ENCODE measurements around the gene IDH3G. TPM values are rescaled to one million over a fixed set of nuclear protein-coding genes. Genes with fewer than 3 reads are reported as not detected.

Gene IDH3G
- polyA plus RNA-seq, 1 donor = 58.7 TPM

DNA sequence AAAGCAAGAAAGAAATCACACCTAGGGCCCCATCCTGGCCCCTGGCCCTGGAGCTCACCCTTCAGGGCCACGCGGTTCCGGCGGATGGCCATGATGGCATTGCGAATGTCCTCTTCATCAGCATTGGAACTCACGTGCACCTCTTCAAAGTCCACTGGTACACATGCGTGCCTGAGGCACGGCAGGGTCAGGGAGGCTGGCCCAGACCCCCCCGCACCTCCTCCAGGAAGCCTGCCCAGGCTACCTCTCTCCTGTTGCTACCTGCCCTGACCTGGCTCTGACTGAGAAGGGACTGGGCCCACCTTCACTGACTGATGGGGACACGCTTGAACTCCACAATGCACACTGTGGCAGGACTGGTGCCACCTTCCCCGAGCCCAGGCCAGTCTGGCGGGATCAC is 4.5 kb downstream of the IDH3G start:
- no peak for DNase-seq
- H3K9me3 ChIP-seq (ENCODE audit: control insufficient read depth, low read depth, low read length) = no peaks in the 10 kb centered on the region
- H3K27me3 ChIP-seq (ENCODE audit: control insufficient read depth, insufficient read depth, low read length) = no peaks in the 10 kb centered on the region
- H3K4me1 ChIP-seq (ENCODE audit: control insufficient read depth, insufficient read depth, low read length) = no peaks in the 10 kb centered on the region
- H3K4me3 ChIP-seq (ENCODE audit: low read length) = no peak overlapping the region
- peaks cover 23% of the 10 kb centered on the region for H3K36me3 ChIP-seq (ENCODE audit: control insufficient read depth, insufficient read depth, low read length)
- no CpG with 5 or more reads among the region's 12 CpGs for WGBS (ENCODE audit: insufficient coverage, low lambda C conversion rate)
- H3K27ac ChIP-seq (ENCODE audit: low read length) = no peak overlapping the region

DNA sequence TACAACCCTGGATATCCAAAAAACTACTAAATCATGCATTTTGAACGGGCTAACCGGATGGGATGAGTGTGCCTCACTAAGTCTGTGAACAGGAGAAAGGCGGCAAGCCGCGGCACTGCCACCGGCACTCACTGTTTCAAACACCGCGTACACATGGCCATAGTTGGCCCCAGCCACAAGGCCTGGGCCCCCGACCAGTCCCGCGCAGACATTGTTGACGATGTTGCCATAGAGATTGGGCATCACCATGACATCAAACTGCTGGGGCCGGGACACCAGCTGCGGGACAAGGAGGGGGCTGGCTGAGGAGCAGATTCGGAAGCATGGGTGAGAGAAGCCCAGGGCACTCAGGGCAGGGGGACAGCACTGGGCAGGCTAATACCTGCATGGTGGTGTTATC is 7.5 kb downstream of the IDH3G start:
- Histone ChIP-seq H3K27ac (ENCODE audit: low read length) (no peak overlapping the region), H3K4me3 (ENCODE audit: low read length) (no peak overlapping the region), H3K9me3 (ENCODE audit: control insufficient read depth, low read depth, low read length) (no peaks in the 10 kb centered on the region), H3K36me3 (ENCODE audit: control insufficient read depth, insufficient read depth, low read length) (peaks cover 21% of the 10 kb centered on the region), H3K27me3 (ENCODE audit: control insufficient read depth, insufficient read depth, low read length) (no peaks in the 10 kb centered on the region), H3K4me1 (ENCODE audit: control insufficient read depth, insufficient read depth, low read length) (no peaks in the 10 kb centered on the region)
- no CpG with 5 or more reads among the region's 15 CpGs for WGBS (ENCODE audit: insufficient coverage, low lambda C conversion rate)
- no peak for DNase-seq

DNA sequence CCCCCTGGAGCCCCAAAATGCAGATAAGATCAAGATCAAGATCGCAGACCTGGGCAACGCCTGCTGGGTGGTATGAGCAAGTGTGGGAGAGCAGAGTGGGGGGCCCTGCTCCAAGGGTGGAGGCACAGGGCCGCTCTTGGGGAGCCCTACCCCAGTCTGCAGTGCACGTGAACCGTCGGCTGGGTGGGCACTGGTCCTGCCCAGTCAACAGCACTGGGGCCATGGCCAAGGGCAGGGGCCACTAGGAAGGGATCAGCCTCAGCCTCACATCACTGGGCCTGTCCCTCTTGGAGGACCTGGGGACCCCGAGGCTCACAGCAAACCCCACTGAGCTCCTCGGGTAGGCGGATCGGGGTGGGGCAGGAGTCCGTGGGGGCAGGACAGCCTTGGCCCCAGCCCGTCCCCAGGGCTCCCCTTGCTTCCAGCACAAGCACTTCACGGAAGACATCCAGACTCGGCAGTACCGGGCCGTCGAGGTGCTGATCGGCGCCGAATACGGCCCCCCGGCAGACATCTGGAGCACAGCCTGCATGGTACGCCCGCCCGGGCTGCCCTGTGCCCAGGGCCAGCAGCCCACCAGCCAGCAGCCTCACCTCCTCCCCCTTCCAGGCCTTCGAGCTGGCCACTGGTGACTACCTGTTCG is 9.7 kb downstream of the IDH3G start:
- H3K27me3 ChIP-seq (ENCODE audit: control insufficient read depth, insufficient read depth, low read length) = peaks cover 11% of the 10 kb centered on the region
- no peak overlapping the region for H3K4me3 ChIP-seq (ENCODE audit: low read length)
- H3K36me3 ChIP-seq (ENCODE audit: control insufficient read depth, insufficient read depth, low read length) = peaks cover 19% of the 10 kb centered on the region
- no peak overlapping the region for H3K27ac ChIP-seq (ENCODE audit: low read length)
- no peaks in the 10 kb centered on the region for H3K9me3 ChIP-seq (ENCODE audit: control insufficient read depth, low read depth, low read length)
- H3K4me1 ChIP-seq (ENCODE audit: control insufficient read depth, insufficient read depth, low read length) = no peaks in the 10 kb centered on the region
- no peak for DNase-seq
- no CpG with 5 or more reads among the region's 27 CpGs for WGBS (ENCODE audit: insufficient coverage, low lambda C conversion rate)

DNA sequence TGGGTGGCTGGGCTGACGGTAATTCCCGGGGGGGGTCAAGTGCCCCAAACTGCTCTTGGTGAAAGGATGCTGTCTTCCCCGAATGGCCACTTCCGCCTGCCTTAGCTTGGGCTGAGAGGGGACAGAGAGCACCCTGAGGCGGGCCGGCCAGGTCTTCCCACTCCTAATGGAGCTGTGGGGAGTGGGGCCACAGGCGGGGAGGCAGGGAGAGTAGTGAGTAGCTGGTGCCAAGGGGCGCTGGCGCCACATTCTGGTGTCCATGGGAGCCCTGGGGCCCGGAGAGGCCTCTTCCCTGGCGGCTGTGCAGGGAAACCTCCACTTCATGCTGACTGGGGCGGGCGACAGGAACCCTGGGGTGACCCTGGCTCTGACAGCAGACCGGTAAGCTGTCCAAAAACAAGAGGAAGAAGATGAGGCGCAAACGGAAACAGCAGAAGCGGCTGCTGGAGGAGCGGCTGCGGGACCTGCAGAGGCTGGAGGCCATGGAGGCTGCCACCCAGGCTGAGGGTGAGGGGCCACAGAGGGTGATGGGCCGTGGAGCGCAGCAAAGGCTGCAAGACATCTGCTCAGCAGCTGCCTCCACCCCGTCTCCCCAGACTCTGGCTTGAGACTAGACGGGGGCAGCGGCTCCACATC is 10.7 kb downstream of the IDH3G start:
- peaks cover 11% of the 10 kb centered on the region for H3K27me3 ChIP-seq (ENCODE audit: control insufficient read depth, insufficient read depth, low read length)
- H3K4me3 ChIP-seq (ENCODE audit: low read length) = no peak overlapping the region
- no peak for DNase-seq
- peaks cover 3% of the 10 kb centered on the region for H3K9me3 ChIP-seq (ENCODE audit: control insufficient read depth, low read depth, low read length)
- peaks cover 19% of the 10 kb centered on the region for H3K36me3 ChIP-seq (ENCODE audit: control insufficient read depth, insufficient read depth, low read length)
- H3K27ac ChIP-seq (ENCODE audit: low read length) = no peak overlapping the region
- no peaks in the 10 kb centered on the region for H3K4me1 ChIP-seq (ENCODE audit: control insufficient read depth, insufficient read depth, low read length)
- no CpG with 5 or more reads among the region's 24 CpGs for WGBS (ENCODE audit: insufficient coverage, low lambda C conversion rate)

DNA sequence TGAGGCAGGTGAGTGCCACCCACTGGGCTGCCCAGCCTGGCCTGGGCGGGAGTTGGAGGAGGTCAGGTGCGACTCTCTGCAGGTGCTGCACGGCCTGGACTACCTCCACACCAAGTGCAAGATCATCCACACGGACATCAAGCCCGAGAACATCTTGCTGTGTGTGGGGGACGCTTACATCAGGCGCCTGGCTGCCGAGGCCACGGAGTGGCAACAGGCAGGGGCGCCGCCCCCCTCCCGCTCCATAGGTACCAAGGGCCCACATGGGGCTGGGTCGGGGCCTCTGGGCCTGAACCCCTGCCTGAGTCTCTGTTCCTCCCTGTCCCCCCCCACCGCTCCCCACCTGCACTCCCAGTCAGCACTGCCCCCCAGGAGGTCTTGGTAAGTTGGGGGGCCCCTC is 11.3 kb downstream of the IDH3G start:
- no CpG with 5 or more reads among the region's 14 CpGs for WGBS (ENCODE audit: insufficient coverage, low lambda C conversion rate)
- no peaks in the 10 kb centered on the region for H3K4me1 ChIP-seq (ENCODE audit: control insufficient read depth, insufficient read depth, low read length)
- H3K27ac ChIP-seq (ENCODE audit: low read length) = no peak overlapping the region
- H3K36me3 ChIP-seq (ENCODE audit: control insufficient read depth, insufficient read depth, low read length) = peaks cover 17% of the 10 kb centered on the region
- peaks cover 3% of the 10 kb centered on the region for H3K9me3 ChIP-seq (ENCODE audit: control insufficient read depth, low read depth, low read length)
- peaks cover 11% of the 10 kb centered on the region for H3K27me3 ChIP-seq (ENCODE audit: control insufficient read depth, insufficient read depth, low read length)
- no peak overlapping the region for H3K4me3 ChIP-seq (ENCODE audit: low read length)
- no peak for DNase-seq

DNA sequence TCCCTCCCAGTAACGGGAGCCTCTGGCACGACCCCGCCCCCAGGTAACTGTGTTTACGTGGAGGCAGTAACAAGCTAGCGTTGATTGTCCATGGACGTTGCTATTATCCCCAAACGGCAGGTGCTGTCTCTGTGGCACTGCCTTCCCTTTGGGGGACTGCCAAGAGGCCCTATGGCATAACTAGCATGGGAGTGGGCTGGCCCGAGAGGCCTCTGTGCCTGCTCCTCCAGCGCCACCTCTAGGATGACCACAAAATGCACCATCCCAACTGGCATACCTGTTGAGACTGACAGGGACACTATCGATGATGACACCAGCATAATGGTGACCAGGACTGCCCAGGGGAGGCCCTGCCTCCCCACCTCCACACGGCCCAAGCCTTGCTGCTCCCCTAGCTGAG is 11.9 kb downstream of the IDH3G start:
- no peak for DNase-seq
- H3K9me3 ChIP-seq (ENCODE audit: control insufficient read depth, low read depth, low read length) = peaks cover 3% of the 10 kb centered on the region
- H3K36me3 ChIP-seq (ENCODE audit: control insufficient read depth, insufficient read depth, low read length) = peaks cover 15% of the 10 kb centered on the region
- no peak overlapping the region for H3K4me3 ChIP-seq (ENCODE audit: low read length)
- H3K27ac ChIP-seq (ENCODE audit: low read length) = no peak overlapping the region
- WGBS (ENCODE audit: insufficient coverage, low lambda C conversion rate) = no CpG with 5 or more reads among the region's 11 CpGs
- peaks cover 11% of the 10 kb centered on the region for H3K27me3 ChIP-seq (ENCODE audit: control insufficient read depth, insufficient read depth, low read length)
- H3K4me1 ChIP-seq (ENCODE audit: control insufficient read depth, insufficient read depth, low read length) = no peaks in the 10 kb centered on the region

DNA sequence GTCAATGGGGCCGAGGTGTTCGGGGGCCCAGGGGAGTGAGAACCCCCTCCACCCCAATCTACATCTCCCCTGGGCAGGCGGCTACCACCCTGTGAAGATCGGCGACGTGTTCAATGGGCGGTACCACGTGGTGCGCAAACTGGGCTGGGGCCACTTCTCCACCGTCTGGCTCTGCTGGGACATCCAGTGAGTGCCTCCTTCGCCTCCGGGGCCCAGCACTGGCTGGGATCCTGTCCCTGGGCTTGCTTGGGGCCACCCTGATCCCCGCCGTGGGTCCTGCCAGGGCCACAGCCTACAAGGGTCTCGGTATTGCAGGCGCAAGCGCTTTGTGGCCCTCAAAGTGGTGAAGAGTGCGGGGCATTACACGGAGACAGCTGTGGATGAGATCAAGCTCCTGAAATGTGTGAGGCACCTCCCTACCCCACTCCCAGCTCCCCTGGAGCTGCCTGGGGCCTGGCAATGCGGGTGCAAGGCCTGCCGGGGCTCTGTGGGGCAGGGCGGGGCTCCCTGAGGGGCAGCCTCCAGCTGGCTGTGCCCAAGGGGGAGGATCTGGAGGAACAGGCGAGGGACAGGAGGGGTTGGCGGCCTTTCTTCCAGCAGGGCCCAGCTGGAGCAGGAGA is 12.6 kb downstream of the IDH3G start:
- Histone ChIP-seq H3K4me1 (ENCODE audit: control insufficient read depth, insufficient read depth, low read length) (no peaks in the 10 kb centered on the region), H3K36me3 (ENCODE audit: control insufficient read depth, insufficient read depth, low read length) (peaks cover 8% of the 10 kb centered on the region), H3K9me3 (ENCODE audit: control insufficient read depth, low read depth, low read length) (peaks cover 3% of the 10 kb centered on the region), H3K27ac (ENCODE audit: low read length) (no peak overlapping the region), H3K4me3 (ENCODE audit: low read length) (no peak overlapping the region), H3K27me3 (ENCODE audit: control insufficient read depth, insufficient read depth, low read length) (peaks cover 11% of the 10 kb centered on the region)
- no peak for DNase-seq
- no CpG with 5 or more reads among the region's 24 CpGs for WGBS (ENCODE audit: insufficient coverage, low lambda C conversion rate)

DNA sequence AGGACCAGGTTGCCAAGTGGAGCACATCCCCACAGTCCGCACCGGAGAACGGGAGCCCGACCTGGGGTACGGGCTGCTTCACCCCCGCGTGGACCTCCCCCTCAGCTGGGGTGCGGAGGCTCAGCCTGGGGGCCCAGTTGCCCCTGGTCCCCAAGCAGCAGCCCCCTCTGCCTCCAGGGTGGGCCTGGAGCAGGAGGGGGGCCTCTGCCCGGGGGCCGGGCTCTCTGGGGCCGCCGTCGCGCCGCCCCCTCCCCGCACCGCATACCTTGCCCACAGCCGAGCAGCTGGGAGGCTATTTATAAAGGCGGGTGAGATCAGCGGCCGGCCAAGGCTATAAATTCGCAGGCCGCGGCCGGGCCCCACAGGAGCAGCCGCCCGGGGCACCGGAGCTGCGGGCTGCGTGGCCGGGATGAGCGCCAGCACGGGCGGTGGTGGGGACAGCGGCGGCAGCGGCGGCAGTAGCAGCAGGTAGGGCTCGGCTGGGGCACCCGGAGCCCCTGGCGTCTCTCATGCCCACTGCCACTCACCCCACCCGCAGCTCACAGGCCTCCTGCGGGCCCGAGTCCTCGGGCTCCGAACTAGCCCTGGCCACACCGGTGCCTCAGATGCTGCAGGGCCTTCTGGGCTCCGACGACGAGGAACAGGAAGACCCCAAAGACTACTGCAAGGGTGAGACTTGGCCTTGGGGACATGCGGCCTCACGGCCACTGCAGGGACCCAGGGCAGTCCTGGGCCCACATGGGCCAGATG is 13.3 kb downstream of the IDH3G start, which contains the start of gene SRPK3:
SRPK3 (plus strand) TSS at position 364 of the 750 bp plus-strand sequence; CDS start at position 410, 46 bp downstream.
- Histone ChIP-seq H3K4me1 (ENCODE audit: control insufficient read depth, insufficient read depth, low read length) (no peaks in the 10 kb centered on the region), H3K27me3 (ENCODE audit: control insufficient read depth, insufficient read depth, low read length) (peaks cover 11% of the 10 kb centered on the region), H3K27ac (ENCODE audit: low read length) (no peak within 1 kb of the TSS), H3K36me3 (ENCODE audit: control insufficient read depth, insufficient read depth, low read length) (peaks cover 2% of the 10 kb centered on the region), H3K4me3 (ENCODE audit: low read length) (no peak within 1 kb of the TSS), H3K9me3 (ENCODE audit: control insufficient read depth, low read depth, low read length) (peaks cover 3% of the 10 kb centered on the region)
- DNase-seq = no peak
- no CpG with 5 or more reads among the region's 52 CpGs for WGBS (ENCODE audit: insufficient coverage, low lambda C conversion rate)

DNA sequence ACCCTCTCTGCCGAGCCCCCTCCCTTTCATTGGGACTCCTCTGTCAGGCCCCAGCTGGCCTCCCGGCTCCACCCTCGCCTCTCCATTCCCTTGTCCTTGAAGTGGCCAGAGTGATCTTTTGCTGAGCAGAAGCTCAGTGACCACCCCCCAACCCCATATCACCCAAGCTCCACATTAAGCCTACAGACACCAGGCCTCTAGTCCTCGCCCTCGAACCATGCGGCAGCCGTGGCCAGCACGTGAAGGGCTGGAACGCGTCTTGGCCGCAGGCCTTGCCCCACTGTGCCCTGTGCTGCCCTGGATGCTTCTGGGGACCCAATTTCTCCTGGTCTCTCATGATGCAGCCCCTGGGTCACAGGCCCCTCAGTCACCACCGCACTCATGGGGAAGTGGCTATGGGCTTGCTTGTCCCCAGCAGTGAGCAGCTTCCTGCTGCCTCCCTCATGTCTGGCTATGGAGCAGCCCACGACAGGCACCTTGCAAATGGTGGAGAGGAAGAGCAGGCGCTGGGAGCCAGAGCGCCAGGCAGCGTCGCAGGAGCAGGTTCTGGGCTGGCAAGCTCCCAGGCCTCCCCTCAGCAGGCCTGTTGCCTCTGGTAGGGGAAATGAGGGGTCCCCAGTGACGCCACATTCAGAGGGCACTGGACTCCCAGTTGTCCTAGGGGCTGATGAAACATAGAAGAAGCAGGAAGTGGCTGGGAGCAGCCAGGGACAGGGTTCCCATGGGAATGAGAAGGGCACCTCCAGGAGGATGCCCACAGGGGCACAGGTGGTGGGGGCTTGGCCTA is 14.1 kb downstream of the IDH3G start:
- Histone ChIP-seq H3K4me1 (ENCODE audit: control insufficient read depth, insufficient read depth, low read length) (no peaks in the 10 kb centered on the region), H3K36me3 (ENCODE audit: control insufficient read depth, insufficient read depth, low read length) (no peaks in the 10 kb centered on the region), H3K9me3 (ENCODE audit: control insufficient read depth, low read depth, low read length) (peaks cover 3% of the 10 kb centered on the region), H3K27me3 (ENCODE audit: control insufficient read depth, insufficient read depth, low read length) (peaks cover 11% of the 10 kb centered on the region), H3K4me3 (ENCODE audit: low read length) (no peak overlapping the region), H3K27ac (ENCODE audit: low read length) (no peak overlapping the region)
- no peak for DNase-seq
- no CpG with 5 or more reads among the region's 18 CpGs for WGBS (ENCODE audit: insufficient coverage, low lambda C conversion rate)

DNA sequence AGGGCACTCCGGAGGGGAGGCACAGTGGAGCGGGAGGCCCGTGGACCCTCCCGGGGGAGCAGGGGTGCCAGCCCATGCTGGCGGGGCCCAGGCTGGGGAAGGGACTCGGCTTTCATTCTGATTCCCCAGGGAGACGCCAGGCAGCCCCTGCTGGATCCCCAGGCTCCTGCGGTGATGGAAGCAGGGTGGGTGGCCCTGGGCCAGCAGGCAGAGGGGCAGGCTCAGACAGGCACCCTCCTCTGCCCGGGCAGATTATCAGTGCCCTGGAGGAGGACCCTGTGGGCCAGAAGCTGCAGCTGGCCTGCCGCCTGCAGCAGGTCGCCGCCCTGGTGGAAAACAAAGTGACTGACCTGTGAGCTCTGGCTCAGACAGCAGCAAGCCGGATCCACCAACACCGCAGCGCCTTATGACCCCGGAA is 15.5 kb downstream of the IDH3G start:
- no peaks in the 10 kb centered on the region for H3K36me3 ChIP-seq (ENCODE audit: control insufficient read depth, insufficient read depth, low read length)
- H3K27ac ChIP-seq (ENCODE audit: low read length) = no peak overlapping the region
- DNase-seq = no peak
- WGBS (ENCODE audit: insufficient coverage, low lambda C conversion rate) = no CpG with 5 or more reads among the region's 16 CpGs
- H3K4me1 ChIP-seq (ENCODE audit: control insufficient read depth, insufficient read depth, low read length) = no peaks in the 10 kb centered on the region
- peaks cover 11% of the 10 kb centered on the region for H3K27me3 ChIP-seq (ENCODE audit: control insufficient read depth, insufficient read depth, low read length)
- peaks cover 3% of the 10 kb centered on the region for H3K9me3 ChIP-seq (ENCODE audit: control insufficient read depth, low read depth, low read length)
- no peak overlapping the region for H3K4me3 ChIP-seq (ENCODE audit: low read length)
